ENCODE measurements around the gene MRPL43. TPM values are rescaled to one million over a fixed set of nuclear protein-coding genes. Genes with fewer than 3 reads are reported as not detected.

The MRPL43 gene
- total RNA-seq, 1 donor from 2014 or later, result 24.5 TPM

GRCh38 chr10:101014230-101014884, 27.1 kb upstream of the MRPL43 start:
- Histone ChIP-seq H3K4me3 (no peak overlapping the region), H3F3A (ENCODE audit: low read depth) (peaks cover 20% of the 10 kb centered on the region), H3K36me3 (no peaks in the 10 kb centered on the region), H3K4me1 (peaks cover 16% of the 10 kb centered on the region), H2AFZ (replicated peaks) (no peak overlapping the region), H3K9me3 (ENCODE audit: low read depth) (no peaks in the 10 kb centered on the region), H3K27me3 (peaks cover 51% of the 10 kb centered on the region), H3K27ac (no peak overlapping the region), H4K20me1 (ENCODE audit: low read depth) (no peaks in the 10 kb centered on the region), H3K4me2 (no peak overlapping the region), H3K9ac (no peak overlapping the region), H3K79me2 (ENCODE audit: low read depth) (no peaks in the 10 kb centered on the region)
- Mint-ChIP-seq H3K4me1 (peaks cover 40% of the 10 kb centered on the region), H3K9me3 (no peaks in the 10 kb centered on the region), H3K36me3 (no peaks in the 10 kb centered on the region), H3K4me3 (peak overlapping the region; percentile 49), H3K27ac (peak overlapping the region; percentile 76), H3K27me3 (ENCODE audit: insufficient read depth, low read depth) (peaks cover 27% of the 10 kb centered on the region)
- peak; percentile 77 for DNase-seq (ENCODE audit: low spot score)
- no peak for TF ChIP-seq EZH2 (IDR thresholded peaks at IDR 0.05)
- TF ChIP-seq, protein P1, sequence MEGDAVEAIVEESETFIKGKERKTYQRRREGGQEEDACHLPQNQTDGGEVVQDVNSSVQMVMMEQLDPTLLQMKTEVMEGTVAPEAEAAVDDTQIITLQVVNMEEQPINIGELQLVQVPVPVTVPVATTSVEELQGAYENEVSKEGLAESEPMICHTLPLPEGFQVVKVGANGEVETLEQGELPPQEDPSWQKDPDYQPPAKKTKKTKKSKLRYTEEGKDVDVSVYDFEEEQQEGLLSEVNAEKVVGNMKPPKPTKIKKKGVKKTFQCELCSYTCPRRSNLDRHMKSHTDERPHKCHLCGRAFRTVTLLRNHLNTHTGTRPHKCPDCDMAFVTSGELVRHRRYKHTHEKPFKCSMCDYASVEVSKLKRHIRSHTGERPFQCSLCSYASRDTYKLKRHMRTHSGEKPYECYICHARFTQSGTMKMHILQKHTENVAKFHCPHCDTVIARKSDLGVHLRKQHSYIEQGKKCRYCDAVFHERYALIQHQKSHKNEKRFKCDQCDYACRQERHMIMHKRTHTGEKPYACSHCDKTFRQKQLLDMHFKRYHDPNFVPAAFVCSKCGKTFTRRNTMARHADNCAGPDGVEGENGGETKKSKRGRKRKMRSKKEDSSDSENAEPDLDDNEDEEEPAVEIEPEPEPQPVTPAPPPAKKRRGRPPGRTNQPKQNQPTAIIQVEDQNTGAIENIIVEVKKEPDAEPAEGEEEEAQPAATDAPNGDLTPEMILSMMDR (IDR thresholded peaks at IDR 0.05), result peak; percentile 84

- Mint-ChIP-seq H3K27me3 (ENCODE audit: insufficient read depth, low read depth) (peaks cover 25% of the 10 kb centered on the region), H3K4me1 (peaks cover 39% of the 10 kb centered on the region), H3K27ac (no peak overlapping the region), H3K9me3 (no peaks in the 10 kb centered on the region), H3K4me3 (peak overlapping the region; percentile 8), H3K36me3 (no peaks in the 10 kb centered on the region)
- no peaks in the 10 kb centered on the region for H3K79me2 ChIP-seq (ENCODE audit: low read depth)
- TF ChIP-seq EZH2phosphoT487 (IDR thresholded peaks at IDR 0.05) (no peak), EZH2 (IDR thresholded peaks at IDR 0.05) (no peak)
- TF ChIP-seq, protein P1 (IDR thresholded peaks at IDR 0.05), result no peak
- no peak overlapping the region for H3K9ac ChIP-seq
- DNase-seq (ENCODE audit: low spot score), result no peak
- H3K4me1 ChIP-seq, result peaks cover 19% of the 10 kb centered on the region
- peaks cover 41% of the 10 kb centered on the region for H3K27me3 ChIP-seq
- H3K27ac ChIP-seq, result no peak overlapping the region
- no peak overlapping the region for H2AFZ ChIP-seq (replicated peaks)
- H4K20me1 ChIP-seq (ENCODE audit: low read depth), result no peaks in the 10 kb centered on the region
- no peak overlapping the region for H3K4me3 ChIP-seq
- no peaks in the 10 kb centered on the region for H3K9me3 ChIP-seq (ENCODE audit: low read depth)
- H3K4me2 ChIP-seq, result no peak overlapping the region
- H3F3A ChIP-seq (ENCODE audit: low read depth), result peaks cover 17% of the 10 kb centered on the region
- H3K36me3 ChIP-seq, result no peaks in the 10 kb centered on the region
Observed at GRCh38 chr10:101013365-101013825, 26.1 kb upstream of the MRPL43 start.

GRCh38 chr10:101012525-101013364, 25.4 kb upstream of the MRPL43 start:
- H3K27ac Mint-ChIP-seq, result no peak overlapping the region
- Histone ChIP-seq H3K79me2 (ENCODE audit: low read depth) (no peaks in the 10 kb centered on the region), H2AFZ (replicated peaks) (no peak overlapping the region), H3K9me3 (ENCODE audit: low read depth) (no peaks in the 10 kb centered on the region), H3K27me3 (peaks cover 35% of the 10 kb centered on the region), H3K4me2 (no peak overlapping the region), H3K9ac (no peak overlapping the region), H3K36me3 (no peaks in the 10 kb centered on the region), H4K20me1 (ENCODE audit: low read depth) (no peaks in the 10 kb centered on the region), H3K4me3 (no peak overlapping the region), H3K4me1 (peaks cover 18% of the 10 kb centered on the region), H3F3A (ENCODE audit: low read depth) (peaks cover 11% of the 10 kb centered on the region), H3K27ac (no peak overlapping the region)
- no peaks in the 10 kb centered on the region for H3K36me3 Mint-ChIP-seq
- TF ChIP-seq, protein P1 (IDR thresholded peaks at IDR 0.05), result peak; percentile 86
- no peak for TF ChIP-seq EZH2phosphoT487 (IDR thresholded peaks at IDR 0.05)
- H3K4me1 Mint-ChIP-seq, result peaks cover 38% of the 10 kb centered on the region
- peaks cover 27% of the 10 kb centered on the region for H3K27me3 Mint-ChIP-seq (ENCODE audit: insufficient read depth, low read depth)
- no peaks in the 10 kb centered on the region for H3K9me3 Mint-ChIP-seq
- peak; percentile 92 for DNase-seq (ENCODE audit: low spot score)
- peak overlapping the region; percentile 8 for H3K4me3 Mint-ChIP-seq

Measured in neural progenitor cell (in vitro differentiated cells).